GM03348 (cell line): ENCODE measurements around the gene GRAMD4.

Source experiments
- DNase-seq: peaks from one replicate; pipeline ENCODE4 v3.0.0; 2012; ENCODE audit warnings: low spot score

The GRAMD4 gene

GRCh38 chr22:46619830-46620501 is at the start of gene GRAMD4:
TSS of gene GRAMD4 (plus strand) at chr22:46620386. CDS start at chr22:46626800, 6,414 bp downstream.
- DNase-seq, result no peak

- DNase-seq, result no peak
These were observed 48.4 kb upstream of the GRAMD4 start for GRCh38 chr22:46571642-46572250.

GRCh38 chr22:46572911-46573780 is 47.0 kb upstream of the GRAMD4 start:
- no peak for DNase-seq

- no peak for DNase-seq
These were observed 46.3 kb upstream of the GRAMD4 start for GRCh38 chr22:46573781-46574437.

- DNase-seq, result no peak
These were observed 45.7 kb upstream of the GRAMD4 start for GRCh38 chr22:46574438-46574992.

GRCh38 chr22:46574993-46575910 is 44.9 kb upstream of the GRAMD4 start:
- DNase-seq, result no peak

GRCh38 chr22:46575911-46576555 is 44.2 kb upstream of the GRAMD4 start:
- no peak for DNase-seq

- DNase-seq, result peak; percentile 96
These were observed 43.4 kb upstream of the GRAMD4 start for GRCh38 chr22:46576556-46577367.

GRCh38 chr22:46577368-46578249 is 42.6 kb upstream of the GRAMD4 start:
- peak; percentile 56 for DNase-seq

GRCh38 chr22:46578251-46578823 is 41.8 kb upstream of the GRAMD4 start:
- DNase-seq, result no peak

- peak; percentile 75 for DNase-seq
These were observed 41.2 kb upstream of the GRAMD4 start for GRCh38 chr22:46578824-46579561.

- DNase-seq, result no peak
These were observed 40.3 kb upstream of the GRAMD4 start for GRCh38 chr22:46579751-46580449.

GRCh38 chr22:46580940-46581537 is 39.1 kb upstream of the GRAMD4 start:
- no peak for DNase-seq

GRCh38 chr22:46581538-46582244 is 38.5 kb upstream of the GRAMD4 start:
- no peak for DNase-seq

GRCh38 chr22:46582281-46582933 is 37.8 kb upstream of the GRAMD4 start:
- DNase-seq, result no peak
